ENCODE data around the gene PLA2G4D.
"Not testable (repeated sequence)": the region's sequence is repeated elsewhere in the genome, so short reads cannot be mapped to it uniquely, and the experiment has no call there.

Gene PLA2G4D

DNA sequence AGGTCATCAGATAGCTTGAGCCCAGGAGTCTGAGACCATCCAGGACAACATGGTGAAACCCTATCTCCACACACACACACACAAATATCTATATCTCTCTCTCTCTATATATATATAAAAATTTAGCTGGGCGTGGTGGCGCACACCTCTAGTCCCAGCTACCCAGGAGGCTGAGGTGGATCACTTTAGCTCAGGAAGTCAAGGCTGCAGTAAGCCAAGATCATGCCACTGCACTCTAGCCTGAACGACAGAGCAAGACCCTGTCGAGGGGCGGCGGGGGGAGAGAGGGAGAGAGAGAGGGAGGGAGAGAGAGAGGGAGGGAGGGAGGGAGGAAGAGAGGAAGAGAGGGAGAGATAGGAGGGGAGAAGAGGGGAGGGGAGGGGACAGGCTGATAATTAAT, 34.1 kb upstream of the PLA2G4D start:
- DNase-seq (ENCODE audit: low read depth) = no peak

DNA sequence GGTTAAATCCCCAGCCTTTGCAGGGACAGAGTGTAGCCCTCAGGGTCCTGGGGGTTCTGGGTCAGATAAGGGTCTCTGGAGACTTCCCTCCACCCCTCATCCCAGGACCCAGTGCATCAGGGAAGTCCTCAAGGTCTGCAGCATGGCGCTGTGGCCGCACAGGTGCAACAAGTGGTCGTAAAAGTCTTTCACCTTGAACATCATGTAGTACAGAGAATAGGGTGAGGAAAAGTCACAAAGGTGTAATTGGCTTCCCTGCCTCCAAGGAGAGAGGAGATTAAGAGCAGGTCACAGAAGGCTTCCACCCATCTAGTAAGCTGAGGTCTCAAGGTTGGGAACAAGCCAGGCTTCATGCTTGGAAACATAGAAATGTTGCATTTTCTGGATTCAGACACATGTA, 29.2 kb upstream of the PLA2G4D start:
- no peak for DNase-seq (ENCODE audit: low read depth)

DNA sequence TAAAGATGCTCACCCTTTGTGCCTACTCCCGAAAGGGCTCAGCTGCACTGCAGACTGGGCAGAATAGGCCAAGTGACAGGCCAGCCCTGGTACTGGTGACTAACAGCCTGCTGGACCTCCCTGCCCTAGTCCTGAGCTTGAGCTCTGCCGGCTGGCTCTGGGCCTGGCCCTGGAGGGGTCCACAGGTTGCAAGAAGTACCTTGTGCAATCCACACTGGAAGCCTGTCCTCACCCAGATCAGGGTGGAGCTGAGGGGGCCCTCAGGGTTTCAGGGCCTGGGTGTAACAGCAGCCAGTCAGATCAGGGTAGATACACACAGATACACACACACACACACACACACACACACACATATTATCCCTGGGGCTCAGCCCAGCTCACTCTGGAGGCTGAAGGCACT, 27.3 kb upstream of the PLA2G4D start:
- no peak for DNase-seq (ENCODE audit: low read depth)

DNA sequence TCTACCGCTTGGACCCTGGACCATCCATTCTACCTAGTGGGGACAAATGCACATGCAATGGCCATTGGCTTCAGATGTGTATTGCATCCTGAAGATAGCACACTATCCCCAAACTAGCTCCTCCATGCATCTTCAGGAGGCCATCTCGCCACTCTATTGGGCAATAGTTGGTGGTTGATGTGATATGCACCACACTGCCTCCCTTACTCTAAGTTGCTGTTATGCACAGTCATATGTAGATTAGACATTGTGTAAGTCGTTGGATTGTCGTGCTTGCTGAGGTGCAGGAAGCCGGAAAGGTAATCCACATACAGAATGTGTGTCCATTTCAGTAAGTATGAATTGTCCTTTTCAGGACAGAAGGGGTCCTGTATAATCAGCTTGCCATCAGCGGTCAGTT, 26.7 kb upstream of the PLA2G4D start:
- DNase-seq (ENCODE audit: low read depth) = no peak

DNA sequence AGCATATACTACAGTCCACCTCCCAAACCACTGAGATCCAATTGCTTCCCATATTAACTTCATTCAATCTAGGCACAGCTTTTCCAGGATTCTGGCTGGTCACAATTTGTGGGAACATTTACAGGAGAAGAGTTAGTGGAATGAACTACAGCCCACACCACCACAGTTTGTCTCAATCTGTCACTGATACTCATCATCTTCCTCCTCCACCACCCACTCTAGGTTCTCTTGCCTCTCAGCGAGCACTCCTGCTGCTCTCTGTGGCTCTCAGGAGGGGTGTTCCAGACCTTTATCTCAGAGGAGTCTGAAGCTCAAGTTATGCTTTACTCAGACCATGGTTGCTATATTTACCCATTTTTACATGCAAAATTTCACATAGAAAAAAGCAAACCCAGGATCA, 25.9 kb upstream of the PLA2G4D start:
- no peak for DNase-seq (ENCODE audit: low read depth)

DNA sequence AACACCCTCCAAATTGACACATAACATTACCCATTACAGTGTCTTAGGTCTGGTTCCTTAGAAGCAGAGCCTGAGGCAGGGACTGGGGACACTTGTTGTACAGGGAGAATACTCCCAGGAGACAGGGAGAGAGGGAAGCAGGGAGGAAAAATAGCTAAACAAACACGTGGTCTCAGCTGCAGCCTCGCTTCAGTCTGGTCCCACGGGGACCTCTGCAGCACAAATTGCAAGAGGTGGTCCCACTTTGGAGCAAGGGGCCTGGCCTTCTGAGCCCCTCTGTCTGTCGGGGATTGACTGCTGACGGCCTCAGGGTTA, 25.0 kb upstream of the PLA2G4D start:
- no peak for DNase-seq (ENCODE audit: low read depth)

DNA sequence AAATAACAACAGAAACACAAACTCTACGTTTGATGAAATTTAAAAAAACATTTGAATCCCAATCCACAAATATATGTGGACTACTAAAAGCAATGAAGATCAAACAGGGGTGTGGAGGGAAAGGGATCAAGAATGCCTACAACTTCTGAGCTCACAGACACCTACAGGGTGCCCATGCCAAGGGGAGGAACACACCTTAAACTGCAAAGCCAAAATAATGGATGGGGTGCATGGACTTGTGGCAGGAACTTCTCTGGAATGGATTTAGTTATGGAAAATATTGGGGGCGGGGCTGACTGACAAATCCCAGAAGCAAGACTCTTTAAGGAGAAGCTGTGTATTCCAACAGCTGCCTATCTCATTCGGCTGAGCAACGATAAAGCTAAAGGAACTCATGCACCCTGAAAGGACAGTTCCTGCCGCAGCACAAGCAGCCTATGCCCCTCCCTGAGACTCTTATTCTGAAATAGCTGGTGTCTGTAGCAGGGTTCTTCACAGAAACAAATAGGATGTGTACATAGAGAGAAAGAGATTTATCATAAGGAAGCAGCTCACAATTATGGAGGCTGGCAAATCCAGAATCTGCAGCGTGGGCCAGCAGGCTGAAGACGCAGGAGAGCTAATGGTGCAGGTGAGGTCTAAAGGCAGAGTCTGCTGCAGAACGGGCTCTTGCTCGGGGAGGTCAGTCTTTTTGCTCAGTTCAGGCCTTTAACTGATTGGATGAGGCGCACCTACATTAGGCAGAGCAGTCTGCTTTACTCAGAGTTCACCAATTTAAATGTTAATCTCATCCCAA, 24.5 kb upstream of the PLA2G4D start:
- DNase-seq (ENCODE audit: low read depth) = no peak

DNA sequence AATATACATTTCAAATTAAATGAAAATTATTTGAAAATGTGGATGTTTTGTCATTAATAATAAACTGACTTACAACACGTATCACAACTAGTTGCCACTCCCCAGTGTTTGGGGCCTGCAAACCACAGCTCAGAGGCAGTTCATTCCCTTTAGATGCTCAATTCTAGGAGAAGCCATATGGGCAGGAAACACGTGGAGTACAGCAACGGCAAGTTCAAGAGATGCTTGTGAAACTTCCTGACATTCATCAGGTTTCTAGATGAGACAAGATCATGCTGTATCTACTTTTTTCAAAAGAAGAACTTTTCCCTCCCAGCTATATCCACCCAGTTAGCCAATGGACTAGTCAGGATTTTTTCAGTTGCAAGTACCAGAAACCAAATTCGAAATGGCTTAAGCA, 17.6 kb upstream of the PLA2G4D start:
- no peak for DNase-seq (ENCODE audit: low read depth)

DNA sequence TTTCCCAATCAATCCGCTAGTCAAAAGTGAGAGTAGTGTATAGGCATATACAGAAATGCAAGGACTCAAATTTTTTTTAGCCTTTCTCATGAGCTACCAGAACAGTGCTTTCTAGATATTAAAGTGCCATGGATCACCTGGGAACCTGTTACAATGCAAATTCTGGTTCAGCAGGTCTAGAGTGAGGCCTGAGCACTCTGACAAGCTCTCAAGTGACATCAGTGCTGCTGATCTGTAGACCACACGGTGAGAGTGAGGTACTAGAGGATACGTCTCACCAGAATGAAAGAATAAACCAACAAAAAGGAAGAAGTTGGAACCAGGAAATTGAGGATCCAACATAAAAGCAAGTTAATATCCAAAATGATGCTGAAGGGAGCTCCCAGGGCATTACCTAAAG, 16.0 kb upstream of the PLA2G4D start:
- DNase-seq (ENCODE audit: low read depth) = no peak

DNA sequence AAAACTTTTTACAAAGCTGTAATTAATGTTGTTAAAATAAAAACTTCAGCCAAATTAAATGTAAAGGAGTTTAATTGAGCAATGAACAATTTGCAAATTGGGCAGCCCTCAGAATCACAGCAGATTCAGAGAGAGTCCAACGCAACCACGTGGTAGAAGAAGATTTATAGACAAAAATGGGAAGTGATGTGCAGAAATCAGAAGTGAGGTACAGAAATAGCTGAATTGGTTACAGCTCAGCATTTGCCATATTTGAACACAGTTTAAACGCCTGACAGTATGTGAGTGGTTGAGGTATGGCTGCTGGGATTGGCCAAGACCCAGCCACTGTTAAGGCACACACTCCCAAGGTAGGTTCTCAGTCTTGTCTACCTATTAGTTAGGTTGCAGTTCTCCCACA, 14.4 kb upstream of the PLA2G4D start:
- no peak for DNase-seq (ENCODE audit: low read depth)

DNA sequence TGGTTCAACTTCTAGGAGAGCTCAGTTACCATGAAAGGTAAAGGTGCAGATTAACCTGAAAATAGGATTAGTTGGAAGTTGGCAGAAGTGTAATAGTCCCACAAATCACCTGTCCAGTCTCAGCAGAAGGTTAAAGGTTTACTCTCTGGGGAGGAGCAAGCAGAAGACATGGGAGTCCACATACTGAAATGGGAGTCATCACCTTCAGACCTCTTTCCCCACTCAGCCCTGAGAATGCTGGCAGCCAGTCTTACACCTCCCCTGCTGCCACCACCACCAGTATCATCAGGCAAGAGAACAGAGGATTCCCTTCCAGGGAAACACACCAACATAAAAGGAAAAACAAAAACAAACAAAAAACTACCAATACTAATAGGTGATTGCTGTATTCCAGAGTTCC, 13.8 kb upstream of the PLA2G4D start:
- DNase-seq (ENCODE audit: low read depth) = no peak

DNA sequence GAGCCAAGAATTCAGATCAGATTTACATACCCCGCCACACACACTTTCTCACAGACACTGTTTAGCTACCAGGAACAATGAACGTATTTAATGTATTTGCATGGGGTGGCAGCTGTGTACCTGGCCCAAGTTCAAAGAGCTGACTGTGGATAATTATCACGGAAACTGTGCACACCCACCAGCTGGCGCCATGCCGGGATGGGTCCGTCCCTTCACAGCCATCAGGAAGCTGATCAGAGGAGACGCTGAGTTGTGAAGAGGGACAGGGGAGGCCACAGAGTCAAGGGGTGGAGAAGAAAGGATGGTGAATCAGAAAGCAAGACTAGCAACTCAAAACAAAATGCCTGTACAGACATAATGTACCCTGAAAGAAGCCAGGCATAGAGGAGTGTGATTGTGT, 13.1 kb upstream of the PLA2G4D start:
- DNase-seq (ENCODE audit: low read depth) = peak; percentile 45

DNA sequence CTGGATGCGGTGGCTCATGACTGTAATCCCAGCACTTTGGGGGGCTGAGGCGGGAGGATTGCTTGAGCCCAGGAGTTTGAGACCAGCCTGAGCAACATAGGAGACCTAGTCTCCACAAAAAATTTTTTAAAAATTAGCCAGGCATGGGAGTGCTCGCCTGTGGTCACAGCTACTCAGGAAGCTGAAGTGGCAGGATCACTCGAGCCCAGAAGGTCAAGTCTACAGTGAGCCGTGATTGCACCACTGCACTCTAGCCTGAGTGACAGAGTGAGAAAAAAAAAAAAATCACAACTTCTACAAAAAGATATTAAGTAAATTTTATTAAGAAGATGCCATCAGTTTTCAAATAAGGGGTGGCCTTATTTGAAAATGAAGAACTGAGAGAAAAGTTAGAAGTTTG, 11.9 kb upstream of the PLA2G4D start:
- DNase-seq (ENCODE audit: low read depth) = no peak

DNA sequence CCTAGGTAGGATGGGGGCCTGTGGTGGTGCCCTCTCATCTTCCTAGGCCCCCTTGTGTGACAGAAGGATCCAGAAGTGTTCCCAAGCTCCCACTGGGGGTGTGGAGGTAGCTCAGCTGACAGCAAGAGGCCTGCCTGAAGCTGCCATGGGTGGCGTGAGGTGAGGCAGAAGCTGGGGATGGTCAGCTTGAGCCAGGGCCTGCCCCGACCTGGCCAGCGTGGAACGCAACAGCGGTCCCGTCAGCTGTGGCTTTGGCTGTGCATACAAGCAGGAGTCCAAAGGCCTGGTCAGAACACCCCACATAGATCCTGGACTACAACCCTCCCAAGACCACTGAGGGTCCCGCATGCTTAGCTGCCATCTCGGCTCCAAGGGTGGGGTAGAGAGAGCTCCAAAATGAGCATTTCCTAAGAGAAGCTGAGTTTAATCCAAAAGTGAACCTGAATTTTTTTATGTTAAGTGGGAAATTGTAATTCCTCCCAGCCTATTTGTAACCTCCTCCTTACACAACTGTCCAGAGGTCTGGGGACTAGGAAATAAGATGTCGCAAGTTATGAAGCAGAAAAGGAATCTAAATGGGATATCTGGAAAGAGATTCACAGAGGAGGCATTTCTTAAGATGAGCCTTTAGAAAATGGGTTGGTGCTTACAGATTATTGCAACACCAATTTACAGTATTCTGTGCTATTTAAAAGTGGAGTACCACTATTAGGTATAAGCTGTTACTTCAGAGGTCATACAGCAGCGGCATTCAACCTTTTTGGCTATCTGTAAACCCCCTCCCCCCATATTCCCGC, 9.9 kb upstream of the PLA2G4D start:
- DNase-seq (ENCODE audit: low read depth) = no peak

DNA sequence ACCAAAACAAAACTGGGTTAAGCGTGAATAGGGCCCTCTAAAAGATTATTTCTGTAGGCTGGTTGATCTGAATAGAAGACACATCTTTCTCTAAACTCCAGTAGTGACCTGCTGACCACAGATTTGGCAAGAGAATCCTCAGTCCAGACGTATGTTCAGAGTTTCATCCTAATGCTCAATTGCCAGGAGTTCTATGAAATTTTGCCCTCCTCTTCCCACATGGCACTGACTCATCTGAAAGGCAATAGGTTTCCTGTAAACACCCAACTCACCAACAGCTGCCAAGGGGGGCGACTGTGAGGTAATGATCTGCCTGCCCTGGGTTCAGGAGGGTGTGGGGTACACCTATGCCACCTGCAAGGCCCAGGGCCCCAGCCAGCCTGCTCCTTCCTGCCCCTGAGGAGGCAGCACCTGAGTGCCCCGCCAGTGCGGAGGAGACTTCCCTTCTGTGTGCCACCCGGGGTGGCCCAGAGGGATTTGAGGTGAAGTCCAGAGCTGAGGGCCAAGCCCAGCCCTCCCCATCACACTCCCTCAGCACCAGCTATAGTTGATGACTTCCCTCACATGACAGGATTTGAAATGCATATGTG, 8.4 kb upstream of the PLA2G4D start:
- no peak for DNase-seq (ENCODE audit: low read depth)

DNA sequence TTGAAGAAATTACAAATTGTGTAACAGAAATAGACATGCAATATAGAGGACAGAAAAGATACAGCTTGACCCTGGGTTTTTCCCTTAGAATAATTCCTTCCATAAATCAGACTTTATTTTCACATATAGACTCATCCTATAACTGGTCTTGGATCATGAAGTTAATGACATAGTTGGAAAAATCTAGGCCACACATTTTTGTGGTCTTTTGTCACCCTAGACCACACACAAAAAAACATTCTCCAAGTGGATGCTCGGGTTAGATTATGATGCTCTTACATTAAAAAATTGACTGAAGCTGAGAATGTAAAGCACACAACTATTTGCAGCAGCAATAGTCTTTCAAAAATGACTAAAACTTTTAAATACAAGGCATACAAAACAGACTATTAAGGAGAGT, 7.5 kb upstream of the PLA2G4D start:
- no peak for DNase-seq (ENCODE audit: low read depth)

DNA sequence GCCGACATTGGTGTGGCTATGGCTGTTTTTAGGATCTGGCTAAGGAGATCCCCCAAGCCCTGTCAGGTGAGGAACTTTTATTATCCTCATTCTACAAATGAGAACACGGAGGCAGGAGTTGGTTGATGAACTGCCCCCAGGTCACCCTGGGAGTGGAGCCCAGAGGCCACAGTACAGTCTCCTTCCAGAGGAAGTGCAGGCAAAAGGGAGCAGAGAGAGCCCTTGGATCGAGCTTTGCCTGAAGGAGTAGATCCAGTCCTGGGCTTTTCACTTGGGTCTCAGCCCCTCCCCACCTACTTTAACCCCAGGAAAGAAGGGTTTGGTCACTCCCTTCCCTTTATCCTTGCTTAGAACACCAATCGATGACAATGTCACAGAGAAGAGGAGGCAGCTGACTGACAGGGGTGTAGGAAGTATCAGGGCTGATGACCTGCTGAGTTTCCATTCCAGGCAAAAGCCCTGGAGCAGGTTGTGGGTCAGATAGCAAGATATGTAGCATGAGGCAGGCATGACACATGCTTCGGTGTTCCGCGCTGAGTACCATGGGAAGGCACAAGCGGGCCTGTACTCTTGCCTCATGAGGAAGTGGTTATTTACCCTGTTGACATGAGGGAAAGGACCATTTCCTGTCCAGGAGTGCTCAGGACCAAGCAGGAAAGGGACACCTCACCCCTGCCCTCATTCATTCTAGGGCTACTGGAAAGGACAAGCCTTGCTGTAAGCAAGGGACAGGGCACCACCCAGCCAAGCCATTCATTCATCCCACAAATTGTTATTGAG, 5.8 kb upstream of the PLA2G4D start:
- DNase-seq (ENCODE audit: low read depth) = no peak

DNA sequence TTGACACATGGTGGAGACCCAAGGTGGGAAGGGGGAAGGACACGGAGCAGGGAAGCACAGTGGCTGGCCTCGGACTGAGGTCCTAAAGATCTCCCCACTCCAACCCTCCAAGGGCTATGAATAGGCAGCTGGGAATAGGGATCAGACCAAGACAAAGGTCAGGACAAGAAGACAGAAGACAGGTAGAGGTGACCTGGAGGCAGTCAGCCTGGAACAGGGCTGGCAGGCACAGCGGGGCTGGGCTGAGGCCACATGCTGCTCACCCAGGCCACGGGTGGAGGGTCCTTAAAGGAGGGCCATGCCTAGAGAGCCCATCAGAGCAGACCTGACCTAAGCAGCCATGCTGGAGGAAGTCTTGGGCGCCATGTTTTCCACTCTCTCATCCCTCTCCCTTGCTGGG, 2.7 kb upstream of the PLA2G4D start:
- DNase-seq (ENCODE audit: low read depth) = no peak

DNA sequence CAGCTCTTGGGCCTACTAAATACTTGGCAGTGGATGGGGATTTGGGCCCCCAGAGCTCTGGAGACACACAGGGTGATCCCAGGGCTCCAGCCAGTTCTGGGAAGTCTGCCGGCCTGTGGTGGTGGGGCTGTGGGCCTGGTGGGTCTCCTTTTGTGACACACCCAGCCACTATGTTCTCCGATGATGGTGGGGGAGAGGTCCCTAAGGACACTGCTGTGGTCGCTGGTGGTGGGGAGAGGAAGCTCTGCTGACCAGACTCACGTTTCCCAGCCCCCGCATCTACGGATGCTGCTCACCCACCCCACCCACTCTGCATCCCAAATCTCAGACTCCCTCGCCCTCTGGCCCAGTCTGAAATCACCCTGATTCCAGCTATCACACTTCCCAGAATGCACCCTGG, 396 bp downstream of the PLA2G4D start:
- DNase-seq (ENCODE audit: low read depth) = no peak

DNA sequence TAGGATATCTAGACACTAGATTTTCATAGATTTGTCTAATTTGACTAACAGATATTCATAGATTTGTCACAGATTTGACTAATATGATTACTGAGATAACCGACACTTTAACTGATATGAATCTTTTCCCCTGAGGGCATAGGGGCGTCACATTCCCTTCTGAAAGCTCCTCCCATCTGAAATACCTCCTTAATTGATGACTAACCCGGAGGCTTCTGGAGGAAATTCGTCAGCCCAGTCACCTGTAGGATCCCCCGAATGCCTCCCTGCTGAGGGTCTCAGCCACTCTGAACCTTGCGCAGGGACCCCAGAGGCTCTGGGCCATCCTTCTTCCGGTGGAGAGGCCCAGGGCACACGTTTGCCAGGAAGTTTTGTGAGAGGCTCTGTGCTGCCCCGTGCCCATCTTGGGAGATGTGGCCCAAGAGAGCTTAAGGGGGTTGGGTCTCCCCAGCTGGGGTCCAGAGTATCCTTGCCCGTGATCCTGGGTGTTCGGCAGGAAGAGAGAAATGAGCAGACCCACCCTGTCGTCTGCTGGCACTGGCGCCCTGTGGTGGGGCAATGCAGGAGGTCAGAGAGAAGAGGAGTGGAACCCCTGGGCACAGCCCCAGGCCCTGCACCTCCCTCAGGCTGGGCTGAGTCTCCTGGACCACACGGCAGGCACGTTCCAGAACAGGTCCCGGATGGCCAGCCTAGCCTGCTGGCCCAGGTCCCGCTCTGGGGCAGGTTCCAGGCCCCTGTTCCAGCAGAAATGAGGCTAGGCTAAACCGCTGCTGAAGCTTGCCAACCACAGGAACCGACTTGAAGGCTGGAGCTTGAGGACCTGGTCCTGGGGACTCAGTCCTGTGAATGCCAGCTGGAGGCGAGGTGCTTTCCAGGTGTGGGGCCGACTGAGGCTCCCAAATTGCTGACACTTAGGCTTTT, 1.7 kb downstream of the PLA2G4D start:
- no peak for DNase-seq (ENCODE audit: low read depth)

DNA sequence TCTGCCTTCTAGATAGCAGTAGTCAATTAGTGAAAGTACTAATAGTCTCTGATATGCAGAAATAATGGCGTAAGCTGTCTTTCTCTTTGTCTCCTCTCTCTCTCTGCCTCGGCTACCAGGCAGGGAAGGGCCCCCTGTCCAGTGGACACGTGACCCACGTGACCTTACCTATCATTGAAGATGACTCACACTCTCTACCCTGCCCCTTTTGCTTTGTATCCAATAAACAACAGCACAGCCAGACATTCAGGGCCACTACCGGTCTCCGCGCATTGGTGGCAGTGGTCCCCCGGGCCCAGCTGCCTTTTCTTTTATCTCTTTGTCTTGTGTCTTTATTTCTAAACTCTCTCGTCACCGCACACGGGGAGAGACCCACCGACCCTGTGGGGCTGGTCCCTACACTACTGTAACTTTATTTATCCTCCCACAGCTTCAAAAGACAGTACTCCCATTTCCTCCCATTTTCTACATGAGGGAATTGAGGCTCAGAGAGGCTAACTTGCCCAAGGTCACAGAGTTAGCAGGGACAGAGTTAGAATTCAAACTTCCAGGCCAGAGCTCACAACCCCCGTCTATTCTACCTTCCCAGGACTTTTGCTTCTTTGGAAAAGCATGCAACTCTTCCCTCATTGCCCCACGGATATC, 2.5 kb downstream of the PLA2G4D start:
- DNase-seq (ENCODE audit: low read depth) = not testable (repeated sequence)

Measured in activated T-cell treated with anti-CD3 and anti-CD28 coated beads for 48 hours (primary cell).